Stomach (tissue), 4 donors: ENCODE measurements around the gene GHDC.

Experiments
- CTCF ChIP-seq, 7 experiments: fragments of 450-650 bp in 4 of 7; fragments of 200-600 bp in 3 of 7; sonication (generic) in 3 of 7; IDR thresholded peaks; one replicate each; pipeline ENCODE4 v1.5.1; 2016 to 2019; ENCODE audit warnings: antibody characterized with exemption in 7 of 7, control low read depth in 2 of 7, mild to moderate bottlenecking in 1 of 7
- EP300 ChIP-seq: sonication (generic); formaldehyde crosslinking; IDR thresholded peaks from one replicate; pipeline ENCODE4 v1.6.1; 2017; ENCODE audit warnings: antibody characterized with exemption
- POLR2A ChIP-seq, 4 donors: fragments of 450-650 bp; IDR thresholded peaks; one replicate each; pipeline ENCODE4 v1.6.1; 2016; ENCODE audit warnings: antibody characterized with exemption in 4 of 4, control low read depth in 2 of 4, mild to moderate bottlenecking in 1 of 4, moderate library complexity in 1 of 4
- POLR2AphosphoS5 ChIP-seq, 3 donors: sonication (generic); formaldehyde crosslinking; IDR thresholded peaks; one replicate each; pipeline ENCODE4 v1.6.1; 2016; ENCODE audit warnings: antibody characterized with exemption in 3 of 3

DNA sequence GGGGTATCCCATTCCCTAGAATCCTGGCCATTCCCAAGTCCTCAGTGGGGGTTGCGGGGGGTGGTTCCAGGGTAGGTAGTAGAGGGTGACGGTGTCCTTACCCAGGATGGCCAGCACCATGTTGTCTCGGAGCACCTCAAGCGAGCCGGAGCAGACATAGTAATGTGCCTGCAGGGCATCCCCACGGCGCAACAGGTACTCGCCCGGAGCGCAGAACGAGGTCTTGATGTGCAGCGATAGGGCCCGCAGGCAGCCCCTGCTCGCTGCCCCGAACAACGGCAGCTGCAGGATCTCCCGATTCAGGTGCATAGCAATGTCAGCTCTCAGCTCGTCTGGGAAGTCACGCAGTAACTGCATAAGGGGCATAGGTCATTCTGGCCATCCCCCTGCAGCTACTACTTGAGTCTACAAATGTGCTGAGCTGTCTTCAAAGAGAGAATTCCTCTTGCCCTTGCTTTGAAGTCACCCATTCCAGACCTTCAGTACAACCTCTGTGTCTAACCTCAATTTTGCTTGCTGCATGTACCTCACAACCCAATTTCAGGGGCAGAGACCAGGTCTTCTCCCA is 28.0 kb downstream of the GHDC start:
- TF ChIP-seq POLR2A (IDR thresholded peaks at IDR 0.05) (no peak), CTCF (IDR thresholded peaks at IDR 0.05) (no peak), POLR2AphosphoS5 (IDR thresholded peaks at IDR 0.05) (no peak), EP300 (no peak)
